Stomach (tissue), 4 donors: ENCODE data around the gene LYSMD2.

Experiments
- EP300 ChIP-seq: sonication (generic); formaldehyde crosslinking; IDR thresholded peaks from one replicate; pipeline ENCODE4 v1.6.1; 2017; ENCODE audit warnings: antibody characterized with exemption
- POLR2A ChIP-seq, 4 donors: fragments of 450-650 bp; IDR thresholded peaks; one replicate each; pipeline ENCODE4 v1.6.1; 2016; ENCODE audit warnings: antibody characterized with exemption in 4 of 4, control low read depth in 2 of 4, mild to moderate bottlenecking in 1 of 4, moderate library complexity in 1 of 4
- POLR2AphosphoS5 ChIP-seq, 3 donors: sonication (generic); formaldehyde crosslinking; IDR thresholded peaks; one replicate each; pipeline ENCODE4 v1.6.1; 2016; ENCODE audit warnings: antibody characterized with exemption in 3 of 3
- TF ChIP-seq, protein P1 (sequence below), 7 experiments: fragments of 450-650 bp in 4 of 7; fragments of 200-600 bp in 3 of 7; sonication (generic) in 3 of 7; IDR thresholded peaks; one replicate each; pipeline ENCODE4 v1.5.1; 2016 to 2019; ENCODE audit warnings: antibody characterized with exemption in 7 of 7, control low read depth in 2 of 7, mild to moderate bottlenecking in 1 of 7

- TF ChIP-seq, protein P1, sequence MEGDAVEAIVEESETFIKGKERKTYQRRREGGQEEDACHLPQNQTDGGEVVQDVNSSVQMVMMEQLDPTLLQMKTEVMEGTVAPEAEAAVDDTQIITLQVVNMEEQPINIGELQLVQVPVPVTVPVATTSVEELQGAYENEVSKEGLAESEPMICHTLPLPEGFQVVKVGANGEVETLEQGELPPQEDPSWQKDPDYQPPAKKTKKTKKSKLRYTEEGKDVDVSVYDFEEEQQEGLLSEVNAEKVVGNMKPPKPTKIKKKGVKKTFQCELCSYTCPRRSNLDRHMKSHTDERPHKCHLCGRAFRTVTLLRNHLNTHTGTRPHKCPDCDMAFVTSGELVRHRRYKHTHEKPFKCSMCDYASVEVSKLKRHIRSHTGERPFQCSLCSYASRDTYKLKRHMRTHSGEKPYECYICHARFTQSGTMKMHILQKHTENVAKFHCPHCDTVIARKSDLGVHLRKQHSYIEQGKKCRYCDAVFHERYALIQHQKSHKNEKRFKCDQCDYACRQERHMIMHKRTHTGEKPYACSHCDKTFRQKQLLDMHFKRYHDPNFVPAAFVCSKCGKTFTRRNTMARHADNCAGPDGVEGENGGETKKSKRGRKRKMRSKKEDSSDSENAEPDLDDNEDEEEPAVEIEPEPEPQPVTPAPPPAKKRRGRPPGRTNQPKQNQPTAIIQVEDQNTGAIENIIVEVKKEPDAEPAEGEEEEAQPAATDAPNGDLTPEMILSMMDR (IDR thresholded peaks at IDR 0.05): no peak
- TF ChIP-seq POLR2AphosphoS5 (IDR thresholded peaks at IDR 0.05) (no peak), POLR2A (IDR thresholded peaks at IDR 0.05) (no peak), EP300 (no peak)
These were observed 17.1 kb downstream of the LYSMD2 start for GRCh38 chr15:51720201-51720995.
